ENCODE measurements around the gene LGR6.
A peak's percentile ranks its signal among the peaks of the same experiment; 100 is the strongest.

Gene LGR6

DNA sequence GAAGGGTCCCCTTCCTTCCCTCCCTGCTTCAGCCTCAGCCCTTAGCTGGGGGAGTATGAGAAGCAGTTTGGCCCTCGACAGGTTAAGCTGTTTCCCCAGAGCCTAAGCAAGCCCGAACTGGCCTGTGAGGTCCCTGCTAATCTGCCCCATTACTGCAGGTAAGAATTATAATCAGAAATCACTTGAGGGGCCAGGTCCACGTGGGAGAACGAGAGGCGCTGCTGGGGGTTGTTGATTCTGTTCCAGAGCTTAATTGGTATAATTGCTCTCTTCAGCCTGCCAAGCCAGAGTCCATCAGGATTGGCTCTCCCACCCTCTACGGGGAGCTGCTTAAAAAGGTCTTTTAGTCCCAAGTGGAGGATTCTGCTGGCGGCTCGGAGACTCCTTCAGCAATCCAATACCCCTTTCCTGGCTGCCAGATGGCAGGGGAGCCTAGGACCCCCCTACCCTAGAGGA is 77.3 kb downstream of the LGR6 start:
- DNase-seq: no peak

- DNase-seq: no peak
Measured at GRCh38 chr1:202272103-202272845, 78.7 kb downstream of the LGR6 start.

DNA sequence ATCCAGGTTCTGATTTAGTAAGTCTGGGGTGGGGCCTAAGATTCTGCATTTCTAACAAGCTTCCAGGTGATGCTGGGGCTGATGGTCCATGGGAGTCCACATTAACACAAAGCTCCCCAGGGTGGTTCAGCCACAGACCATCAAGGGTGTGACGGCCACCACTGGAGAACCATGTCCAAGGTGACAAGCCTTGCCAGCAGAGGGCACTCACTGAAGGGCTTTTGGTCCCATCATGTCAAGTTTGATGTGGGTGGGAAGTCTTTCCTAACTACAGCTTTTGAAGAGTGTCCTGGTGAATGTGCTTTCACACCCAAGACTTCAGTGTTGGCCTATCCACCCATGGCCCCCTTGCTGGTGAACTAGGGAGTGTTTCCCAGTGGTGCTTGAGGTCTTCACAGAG is 81.0 kb downstream of the LGR6 start:
- peak; percentile 73 for DNase-seq

DNA sequence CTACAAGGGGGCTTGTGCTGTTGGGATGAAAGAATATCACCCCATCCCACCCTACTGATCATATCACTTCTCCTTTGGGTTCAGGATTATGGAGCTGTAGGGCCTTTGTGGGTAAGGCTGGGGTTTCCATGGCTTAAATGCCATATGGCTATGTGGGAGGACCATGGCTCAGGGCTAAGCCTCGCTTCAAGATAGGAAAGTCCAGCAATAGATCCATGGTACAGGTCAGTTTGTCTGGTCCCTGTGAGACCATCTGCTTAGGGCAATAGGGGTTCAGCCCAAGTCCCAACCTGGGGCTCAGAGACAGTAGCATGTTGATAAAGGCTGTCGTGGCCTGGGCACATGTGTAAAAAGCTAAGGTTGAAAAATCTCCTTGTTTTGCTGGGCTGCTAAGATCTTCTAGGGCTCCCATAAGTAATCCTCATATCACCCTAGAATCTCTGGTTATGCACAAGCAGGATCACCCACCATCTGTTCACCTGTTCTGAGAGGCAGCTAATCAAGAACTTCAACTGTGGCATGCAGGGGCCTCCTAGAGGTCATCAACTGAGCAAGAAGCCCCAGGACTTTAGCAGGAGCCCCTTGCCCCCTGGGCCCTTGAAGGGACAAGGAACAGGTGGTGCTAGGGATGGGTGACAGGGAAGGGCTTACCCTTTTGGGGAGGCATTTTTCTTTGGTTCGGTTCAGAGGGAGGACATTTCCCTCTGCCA is 81.6 kb downstream of the LGR6 start:
- no peak for DNase-seq

DNA sequence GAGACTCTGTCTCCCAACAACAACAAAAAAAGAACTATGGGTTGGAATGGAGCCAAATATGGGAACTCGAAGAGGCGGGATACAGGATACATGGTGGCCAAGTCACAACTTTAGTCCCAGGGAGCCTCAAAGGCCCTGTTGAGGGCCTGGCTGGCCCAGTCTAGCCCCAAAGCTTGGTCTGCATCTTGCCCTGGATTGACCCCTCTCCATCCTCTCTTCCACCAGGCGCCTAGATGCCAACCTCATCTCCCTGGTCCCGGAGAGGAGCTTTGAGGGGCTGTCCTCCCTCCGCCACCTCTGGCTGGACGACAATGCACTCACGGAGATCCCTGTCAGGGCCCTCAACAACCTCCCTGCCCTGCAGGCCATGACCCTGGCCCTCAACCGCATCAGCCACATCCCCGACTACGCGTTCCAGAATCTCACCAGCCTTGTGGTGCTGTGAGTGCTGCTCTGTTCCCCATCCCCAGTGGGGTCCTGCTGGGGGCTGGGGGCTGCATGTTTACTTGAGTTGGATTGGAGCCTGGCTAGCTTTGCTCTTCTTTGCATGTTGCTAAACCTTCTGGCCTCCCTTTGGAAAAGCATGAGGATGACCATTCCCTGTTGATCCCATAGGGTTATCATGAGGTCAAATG is 82.6 kb downstream of the LGR6 start:
- DNase-seq: no peak

DNA sequence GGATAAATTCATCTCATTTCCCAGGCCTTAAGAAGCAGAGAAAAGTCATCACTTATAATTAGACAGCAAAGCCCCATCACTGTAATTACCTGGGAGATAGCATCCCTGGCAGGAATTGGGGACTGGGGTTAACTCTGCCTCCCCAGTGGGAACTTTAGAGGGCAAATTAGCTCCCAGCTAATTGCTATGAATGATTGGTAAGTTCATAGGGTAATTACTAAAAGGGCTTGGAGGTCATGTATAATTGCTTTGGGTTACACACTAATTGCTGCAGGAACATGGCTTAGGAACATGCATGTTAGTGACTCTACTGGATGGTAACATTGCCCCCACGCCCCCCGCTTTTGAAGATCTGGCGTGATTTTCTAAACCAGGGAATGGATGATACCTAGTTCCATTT is 83.3 kb downstream of the LGR6 start:
- no peak for DNase-seq

DNA sequence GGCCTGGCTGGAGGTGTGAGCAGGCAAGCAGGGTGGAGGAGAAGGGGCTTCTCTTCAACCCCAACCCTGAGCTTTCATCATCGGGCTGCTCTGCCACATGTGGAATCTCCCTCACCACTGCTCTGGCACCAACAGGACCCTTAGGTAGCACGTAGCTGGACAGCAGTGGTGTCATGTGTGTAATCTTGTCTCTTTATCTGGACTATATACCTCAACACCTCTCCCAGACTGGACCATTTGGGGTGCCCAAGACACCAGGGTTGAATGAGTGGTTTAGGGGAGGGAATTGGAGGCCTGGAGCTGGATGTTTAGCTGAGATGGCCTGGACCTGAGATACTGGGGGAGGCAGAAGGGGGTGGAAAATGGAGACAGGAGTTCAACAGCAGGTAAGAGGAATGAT is 85.2 kb downstream of the LGR6 start:
- DNase-seq: peak; percentile 17

- no peak for DNase-seq
Measured at GRCh38 chr1:202279806-202280205, 86.2 kb downstream of the LGR6 start.

- peak; percentile 33 for DNase-seq
Measured at GRCh38 chr1:202280595-202280994, 87.0 kb downstream of the LGR6 start.

GRCh38 chr1:202281316-202282024 is 87.9 kb downstream of the LGR6 start:
- peak; percentile 56 for DNase-seq

DNA sequence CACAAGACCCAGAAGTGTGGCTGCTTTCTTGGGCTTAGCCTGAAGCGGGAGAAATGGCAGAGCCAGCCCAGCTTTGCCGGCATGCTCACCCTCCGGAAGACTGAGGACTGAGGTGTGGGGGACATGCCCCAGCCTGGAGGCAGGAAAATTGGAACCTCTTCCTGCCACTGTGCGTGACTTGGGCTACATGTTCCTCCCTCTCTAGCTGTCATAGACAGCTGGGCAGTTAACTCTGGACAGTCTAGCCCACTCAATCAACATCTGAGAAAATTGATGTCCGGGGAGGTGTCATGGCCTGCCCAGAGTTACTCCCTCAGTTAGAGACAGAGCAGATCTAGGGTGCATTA is 88.4 kb downstream of the LGR6 start:
- peak; percentile 9 for DNase-seq

- peak; percentile 47 for DNase-seq
Measured at GRCh38 chr1:202282596-202283283, 89.1 kb downstream of the LGR6 start.

GRCh38 chr1:202283379-202283844 is 89.8 kb downstream of the LGR6 start:
- DNase-seq: no peak

DNA sequence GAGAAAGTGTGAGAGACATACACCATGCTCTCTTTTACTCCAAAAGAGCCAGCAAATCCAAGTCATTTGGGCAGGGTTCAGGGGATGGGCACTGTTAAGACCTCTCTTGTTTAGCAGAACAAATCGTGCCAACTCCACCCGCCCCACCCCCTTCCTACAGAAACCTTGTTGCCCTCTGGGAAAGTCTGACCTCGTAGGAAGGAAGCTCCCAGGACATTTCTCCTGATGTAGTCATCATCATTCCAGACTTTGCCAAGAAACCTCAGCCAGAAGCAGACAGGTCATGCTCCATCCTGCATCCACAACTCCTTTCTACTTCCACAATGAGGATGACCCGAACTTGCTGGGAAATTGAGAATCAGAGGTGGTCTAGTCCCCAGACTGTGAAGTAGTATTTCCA is 90.4 kb downstream of the LGR6 start:
- DNase-seq: no peak

- no peak for DNase-seq
Measured at GRCh38 chr1:202285908-202286307, 92.3 kb downstream of the LGR6 start.

DNA sequence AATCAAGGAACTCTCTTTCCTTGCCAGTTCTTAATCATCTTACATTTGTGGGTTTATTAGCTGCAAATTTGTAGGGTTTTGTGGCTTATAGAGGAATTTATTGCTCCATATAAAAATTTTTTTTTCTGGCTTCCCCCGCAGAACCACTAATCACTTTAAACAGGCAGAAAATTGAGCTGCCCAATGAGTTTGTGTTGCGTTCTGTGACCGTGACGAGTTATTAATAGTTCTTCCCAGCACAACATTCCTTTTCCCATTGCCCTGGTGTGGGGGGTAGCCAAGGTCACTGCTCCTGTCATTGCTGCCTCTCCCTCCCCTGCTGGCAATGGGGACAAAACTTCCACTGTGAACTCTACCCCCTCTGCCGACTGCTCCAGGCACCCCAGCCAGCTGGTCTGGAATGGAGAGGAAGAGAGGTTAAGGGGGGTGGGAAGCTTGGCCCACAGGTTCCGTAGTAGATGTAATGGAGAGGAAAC is 93.1 kb downstream of the LGR6 start:
- DNase-seq: no peak

GRCh38 chr1:202287196-202287595 is 93.6 kb downstream of the LGR6 start:
- no peak for DNase-seq

- no peak for DNase-seq
Measured at GRCh38 chr1:202288177-202288576, 94.6 kb downstream of the LGR6 start.

DNA sequence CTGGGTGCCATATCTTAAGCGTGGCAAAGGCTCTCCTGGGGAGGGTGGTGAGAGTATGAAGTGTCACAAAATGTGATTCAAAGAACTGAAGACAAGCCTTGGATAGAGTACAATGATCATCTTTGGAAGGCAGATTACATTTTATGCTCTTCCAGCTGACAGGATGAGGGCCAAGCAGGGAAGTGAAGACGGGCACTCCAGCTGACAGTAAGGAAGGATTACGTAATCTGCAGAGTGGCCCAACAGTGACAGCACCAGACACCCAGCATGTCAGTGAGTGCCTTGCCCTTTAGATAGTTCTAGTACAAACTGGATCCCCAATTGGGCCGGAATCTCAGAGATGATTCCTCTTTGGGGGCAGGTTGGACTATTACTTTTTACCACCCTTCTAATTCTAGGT is 95.4 kb downstream of the LGR6 start:
- no peak for DNase-seq

GRCh38 chr1:202291001-202291400 is 97.4 kb downstream of the LGR6 start:
- DNase-seq: no peak

GRCh38 chr1:202291961-202292712 is 98.5 kb downstream of the LGR6 start:
- DNase-seq: no peak

GRCh38 chr1:202292773-202293172 is 99.2 kb downstream of the LGR6 start:
- DNase-seq: no peak
